ENCODE results near the gene HHAT.

HHAT gene

GRCh38 chr1:210536254-210536961 lies 207.7 kb downstream of the HHAT start:
- no peak overlapping the region for H3K4me3 ChIP-seq (ENCODE audit: low read depth, low read length)
- DNase-seq (ENCODE audit: low read depth) = no peak
- no peak for TF ChIP-seq CTCF (IDR thresholded peaks at IDR 0.05; ENCODE audit: insufficient read depth, low read depth, low read length, missing control alignments)

DNA sequence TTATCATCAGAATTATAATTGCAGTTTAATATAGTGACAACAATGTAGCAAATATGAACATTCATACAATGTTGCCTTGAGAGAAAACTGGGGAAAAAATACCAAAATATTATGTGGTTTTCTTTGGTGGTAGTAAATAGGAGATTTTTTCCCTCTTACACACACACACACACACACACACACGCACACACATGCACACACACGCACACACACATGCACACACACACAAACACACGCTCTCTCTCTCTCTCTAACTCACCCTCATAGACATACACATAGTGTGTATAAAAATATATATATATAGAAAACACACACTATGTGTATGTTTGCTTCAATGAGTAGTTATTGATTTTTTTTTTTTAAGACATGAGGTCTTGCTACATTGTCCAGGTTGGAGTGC lies 211.6 kb downstream of the HHAT start:
- TF ChIP-seq CTCF (IDR thresholded peaks at IDR 0.05; ENCODE audit: insufficient read depth, low read depth, low read length, missing control alignments) = no peak
- no peak overlapping the region for H3K4me3 ChIP-seq (ENCODE audit: low read depth, low read length)
- DNase-seq (ENCODE audit: low read depth) = no peak

DNA sequence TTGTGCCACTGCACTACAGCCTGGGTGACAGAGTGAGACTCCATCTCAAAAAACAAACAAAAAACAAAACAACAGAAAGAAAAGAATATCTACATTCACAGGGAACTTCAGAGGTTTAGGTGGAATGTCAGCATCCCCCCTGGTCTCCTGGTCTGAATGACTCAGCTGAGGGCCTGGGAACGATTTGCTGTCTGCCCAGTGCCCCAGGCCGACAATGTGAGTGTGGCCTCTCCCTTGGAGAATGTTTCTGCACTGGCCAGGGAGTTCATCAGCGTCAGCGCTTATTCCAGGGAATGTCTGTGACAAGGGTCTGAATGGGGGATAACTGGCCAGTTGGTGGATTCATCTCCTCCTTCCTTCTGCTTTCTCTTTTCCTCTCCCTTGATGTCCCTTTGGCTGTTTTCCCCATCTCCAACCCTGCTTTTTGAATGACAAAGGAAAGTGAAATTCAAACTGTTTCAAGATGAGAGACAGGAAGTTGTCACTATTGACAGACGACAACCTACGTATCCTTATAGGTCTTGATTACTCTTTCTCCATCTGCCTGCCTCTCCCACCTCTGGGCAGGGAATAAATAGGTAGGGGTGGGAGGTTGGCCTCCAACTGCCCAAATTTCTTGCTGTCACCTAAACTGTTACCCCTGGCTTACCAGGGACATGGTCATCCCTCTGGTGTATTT lies 213.1 kb downstream of the HHAT start:
- DNase-seq (ENCODE audit: low read depth) = no peak
- TF ChIP-seq CTCF (IDR thresholded peaks at IDR 0.05; ENCODE audit: insufficient read depth, low read depth, low read length, missing control alignments) = no peak
- H3K4me3 ChIP-seq (ENCODE audit: low read depth, low read length) = no peak overlapping the region

GRCh38 chr1:210551899-210552298 lies 223.2 kb downstream of the HHAT start:
- no peak for DNase-seq (ENCODE audit: low read depth)
- TF ChIP-seq CTCF (IDR thresholded peaks at IDR 0.05; ENCODE audit: insufficient read depth, low read depth, low read length, missing control alignments) = no peak
- no peak overlapping the region for H3K4me3 ChIP-seq (ENCODE audit: low read depth, low read length)

- DNase-seq (ENCODE audit: low read depth) = no peak
Observed at GRCh38 chr1:210553711-210554110, 225.0 kb downstream of the HHAT start.

GRCh38 chr1:210554382-210554781 lies 225.7 kb downstream of the HHAT start:
- H3K4me3 ChIP-seq (ENCODE audit: low read depth, low read length) = no peak overlapping the region
- no peak for DNase-seq (ENCODE audit: low read depth)
- TF ChIP-seq CTCF (IDR thresholded peaks at IDR 0.05; ENCODE audit: insufficient read depth, low read depth, low read length, missing control alignments) = no peak

More at GRCh38 chr1:210553711-210554110, 225.0 kb downstream of the HHAT start:
- H3K4me3 ChIP-seq (ENCODE audit: low read depth, low read length) = no peak overlapping the region
- TF ChIP-seq CTCF (IDR thresholded peaks at IDR 0.05; ENCODE audit: insufficient read depth, low read depth, low read length, missing control alignments) = no peak

Data from GM12865 (cell line).